OCI-LY7 (cell line): ENCODE results near the gene SLC22A14.

Experiments used
- EZH2phosphoT487 ChIP-seq: fragments of 200-600 bp; sonication (generic); IDR thresholded peaks from 2 replicates; pipeline ENCODE4 v1.6.1; 2018; ENCODE audit warnings: low read depth, borderline replicate concordance, mild to moderate bottlenecking, mixed run types, antibody characterized with exemption, low read length, moderate library complexity, mixed read lengths
- TF ChIP-seq, protein P1 (sequence below): fragments of 200-600 bp; sonication (generic); conservative IDR thresholded peaks from 2 replicates; pipeline ENCODE4 v1.5.1; 2014; ENCODE audit warnings: mild to moderate bottlenecking, antibody characterized with exemption, low read length, moderate library complexity, mixed read lengths

- TF ChIP-seq, protein P1, sequence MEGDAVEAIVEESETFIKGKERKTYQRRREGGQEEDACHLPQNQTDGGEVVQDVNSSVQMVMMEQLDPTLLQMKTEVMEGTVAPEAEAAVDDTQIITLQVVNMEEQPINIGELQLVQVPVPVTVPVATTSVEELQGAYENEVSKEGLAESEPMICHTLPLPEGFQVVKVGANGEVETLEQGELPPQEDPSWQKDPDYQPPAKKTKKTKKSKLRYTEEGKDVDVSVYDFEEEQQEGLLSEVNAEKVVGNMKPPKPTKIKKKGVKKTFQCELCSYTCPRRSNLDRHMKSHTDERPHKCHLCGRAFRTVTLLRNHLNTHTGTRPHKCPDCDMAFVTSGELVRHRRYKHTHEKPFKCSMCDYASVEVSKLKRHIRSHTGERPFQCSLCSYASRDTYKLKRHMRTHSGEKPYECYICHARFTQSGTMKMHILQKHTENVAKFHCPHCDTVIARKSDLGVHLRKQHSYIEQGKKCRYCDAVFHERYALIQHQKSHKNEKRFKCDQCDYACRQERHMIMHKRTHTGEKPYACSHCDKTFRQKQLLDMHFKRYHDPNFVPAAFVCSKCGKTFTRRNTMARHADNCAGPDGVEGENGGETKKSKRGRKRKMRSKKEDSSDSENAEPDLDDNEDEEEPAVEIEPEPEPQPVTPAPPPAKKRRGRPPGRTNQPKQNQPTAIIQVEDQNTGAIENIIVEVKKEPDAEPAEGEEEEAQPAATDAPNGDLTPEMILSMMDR, result no peak
- TF ChIP-seq EZH2phosphoT487, result no peak
Observed at GRCh38 chr3:38323060-38323459, 41.0 kb downstream of the SLC22A14 start.
